Measurements from ENCODE around the gene RRBP1.

DNA sequence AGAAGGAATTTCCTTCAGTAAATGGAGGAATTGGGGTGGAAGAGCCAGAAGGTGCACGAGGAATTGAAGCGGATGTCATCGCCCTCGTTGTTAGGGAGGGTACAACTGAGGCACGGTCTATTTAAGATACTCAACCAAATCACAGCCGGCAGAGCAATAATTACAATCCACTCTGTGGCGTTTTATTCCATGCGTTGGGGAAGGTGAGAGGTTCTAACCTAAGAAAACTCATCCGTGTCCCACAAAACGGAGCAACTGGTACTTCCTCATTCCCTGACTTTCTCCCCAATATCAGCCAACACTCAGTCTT, 802 bp upstream of the RRBP1 start:
- TF ChIP-seq, protein P1, sequence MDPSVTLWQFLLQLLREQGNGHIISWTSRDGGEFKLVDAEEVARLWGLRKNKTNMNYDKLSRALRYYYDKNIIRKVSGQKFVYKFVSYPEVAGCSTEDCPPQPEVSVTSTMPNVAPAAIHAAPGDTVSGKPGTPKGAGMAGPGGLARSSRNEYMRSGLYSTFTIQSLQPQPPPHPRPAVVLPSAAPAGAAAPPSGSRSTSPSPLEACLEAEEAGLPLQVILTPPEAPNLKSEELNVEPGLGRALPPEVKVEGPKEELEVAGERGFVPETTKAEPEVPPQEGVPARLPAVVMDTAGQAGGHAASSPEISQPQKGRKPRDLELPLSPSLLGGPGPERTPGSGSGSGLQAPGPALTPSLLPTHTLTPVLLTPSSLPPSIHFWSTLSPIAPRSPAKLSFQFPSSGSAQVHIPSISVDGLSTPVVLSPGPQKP (IDR thresholded peaks at IDR 0.05; ENCODE audit: borderline replicate concordance, low read depth, low read length) = no peak
- no peak for TF ChIP-seq RAD21 (IDR thresholded peaks at IDR 0.05; ENCODE audit: low read length)
- no peak for TF ChIP-seq POLR2A (IDR thresholded peaks at IDR 0.05; ENCODE audit: low read depth, low read length)
- TF ChIP-seq, protein P2, sequence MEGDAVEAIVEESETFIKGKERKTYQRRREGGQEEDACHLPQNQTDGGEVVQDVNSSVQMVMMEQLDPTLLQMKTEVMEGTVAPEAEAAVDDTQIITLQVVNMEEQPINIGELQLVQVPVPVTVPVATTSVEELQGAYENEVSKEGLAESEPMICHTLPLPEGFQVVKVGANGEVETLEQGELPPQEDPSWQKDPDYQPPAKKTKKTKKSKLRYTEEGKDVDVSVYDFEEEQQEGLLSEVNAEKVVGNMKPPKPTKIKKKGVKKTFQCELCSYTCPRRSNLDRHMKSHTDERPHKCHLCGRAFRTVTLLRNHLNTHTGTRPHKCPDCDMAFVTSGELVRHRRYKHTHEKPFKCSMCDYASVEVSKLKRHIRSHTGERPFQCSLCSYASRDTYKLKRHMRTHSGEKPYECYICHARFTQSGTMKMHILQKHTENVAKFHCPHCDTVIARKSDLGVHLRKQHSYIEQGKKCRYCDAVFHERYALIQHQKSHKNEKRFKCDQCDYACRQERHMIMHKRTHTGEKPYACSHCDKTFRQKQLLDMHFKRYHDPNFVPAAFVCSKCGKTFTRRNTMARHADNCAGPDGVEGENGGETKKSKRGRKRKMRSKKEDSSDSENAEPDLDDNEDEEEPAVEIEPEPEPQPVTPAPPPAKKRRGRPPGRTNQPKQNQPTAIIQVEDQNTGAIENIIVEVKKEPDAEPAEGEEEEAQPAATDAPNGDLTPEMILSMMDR (conservative IDR thresholded peaks at IDR 0.05; ENCODE audit: low read depth, low read length) = no peak
- TF ChIP-seq CEBPB (IDR thresholded peaks at IDR 0.05; ENCODE audit: low read depth, low read length) = no peak
- TF ChIP-seq BHLHE40 (IDR thresholded peaks at IDR 0.05; ENCODE audit: low read depth, low read length) = no peak
